ENCODE data around the gene GLIS1. TPM values are rescaled to one million over a fixed set of nuclear protein-coding genes. Genes with fewer than 3 reads are reported as not detected.
"Not testable (repeated sequence)": the region's sequence is repeated elsewhere in the genome, so short reads cannot be mapped to it uniquely, and the experiment has no call there.

Gene GLIS1
- total RNA-seq, 1 experiment from 2014 or later, result 0.24 TPM

GRCh38 chr1:53763461-53763860 is 24.5 kb upstream of the GLIS1 start (continued):
- TF ChIP-seq ZNF532 (CRISPR knock-in tag; IDR thresholded peaks at IDR 0.05; ENCODE audit: borderline replicate concordance) (no peak), AR (CRISPR knock-in tag; IDR thresholded peaks at IDR 0.05) (no peak), RELA (CRISPR knock-in tag; IDR thresholded peaks at IDR 0.05; ENCODE audit: borderline replicate concordance) (no peak)

- ATAC-seq; POLR2A ChIA-PET; H3K9me3 Mint-ChIP-seq; H3K4me3 Mint-ChIP-seq; H3K4me1 Mint-ChIP-seq; CTCF ChIA-PET; H3K27me3 Mint-ChIP-seq (ENCODE audit: low read depth); DNase-seq (ENCODE audit: low spot score): not testable (repeated sequence)
- peaks cover 12% of the 10 kb centered on the region for H3K36me3 Mint-ChIP-seq
- H3K27ac Mint-ChIP-seq, result 0 out of 2 replicates have a peak overlapping the region, but pooled peaks have one; percentile 7
Measured at GRCh38 chr1:53760497-53760896, 21.5 kb upstream of the GLIS1 start.

- Mint-ChIP-seq H3K9me3 (peaks cover 7% of the 10 kb centered on the region), H3K27me3 (ENCODE audit: low read depth) (no peaks in the 10 kb centered on the region), H3K36me3 (peaks cover 9% of the 10 kb centered on the region), H3K4me1 (peaks cover 5% of the 10 kb centered on the region), H3K4me3 (no peak overlapping the region), H3K27ac (no peak overlapping the region)
- DNase-seq (ENCODE audit: low spot score) (no peak), ATAC-seq (no peak)
- POLR2A ChIA-PET, result no interaction called here
- TF ChIP-seq FOXP1 (CRISPR knock-in tag; IDR thresholded peaks at IDR 0.05; ENCODE audit: borderline replicate concordance) (no peak), E2F5 (CRISPR knock-in tag; IDR thresholded peaks at IDR 0.05) (no peak), PREB (CRISPR knock-in tag; IDR thresholded peaks at IDR 0.05; ENCODE audit: borderline replicate concordance) (no peak), RORB (CRISPR knock-in tag; IDR thresholded peaks at IDR 0.05) (no peak), GRHL2 (CRISPR knock-in tag; IDR thresholded peaks at IDR 0.05; ENCODE audit: insufficient replicate concordance, severe bottlenecking) (no peak), ZNF671 (CRISPR knock-in tag; IDR thresholded peaks at IDR 0.05) (no peak), ETV6 (CRISPR knock-in tag; IDR thresholded peaks at IDR 0.05) (no peak), ELF4 (CRISPR knock-in tag; IDR thresholded peaks at IDR 0.05; ENCODE audit: low read depth) (no peak), USF2 (CRISPR knock-in tag; IDR thresholded peaks at IDR 0.05) (no peak), CREB1 (CRISPR knock-in tag; IDR thresholded peaks at IDR 0.05) (no peak), ESRRA (CRISPR knock-in tag; IDR thresholded peaks at IDR 0.05; ENCODE audit: borderline replicate concordance) (no peak)
- CTCF ChIA-PET, result interaction anchor here (0.7 to 1.5 kb wide), 2 partner anchors 40 to 270 kb away, joined by 3 to 6 read pairs; no protein-coding TSS in a partner anchor
Measured at GRCh38 chr1:53755874-53756273, 16.9 kb upstream of the GLIS1 start.
